Kidney epithelial cell (primary cell): ENCODE results near the gene TRPM5. TPM values are rescaled to one million over a fixed set of nuclear protein-coding genes. Genes with fewer than 3 reads are reported as not detected.

Source experiments
- DNase-seq: peaks from one replicate; pipeline ENCODE4 v3.0.0-alpha.2; 2010; ENCODE audit warnings: low read depth
- H3K27me3 ChIP-seq: 2 replicates; pipeline ENCODE4 v1.6.0; 2011; ENCODE audit warnings: low read length; ENCODE audit not compliant: control insufficient read depth, insufficient read depth
- H3K36me3 ChIP-seq: 2 replicates; pipeline ENCODE4 v1.5.1; 2011; ENCODE audit warnings: low read length; ENCODE audit not compliant: control insufficient read depth, insufficient read depth
- H3K4me3 ChIP-seq: 2 replicates; pipeline ENCODE4 v1.5.1; 2011; ENCODE audit warnings: low read depth, mild to moderate bottlenecking, control low read depth, low read length
- CTCF ChIP-seq: IDR thresholded peaks from 2 replicates; pipeline ENCODE4 v1.5.1; 2011; ENCODE audit warnings: mild to moderate bottlenecking, moderate library complexity, low read length, control low read depth, inconsistent platforms; ENCODE audit not compliant: insufficient read depth, poor library complexity, severe bottlenecking
- total RNA-seq: library from RNA; depleted of rRNA; stranded (reverse); fragments of >200 nt; gene quantifications from 2 replicates; pipeline ENCODE4 v1.2.3, GENCODE V29; 2015

Gene TRPM5
- total RNA-seq, 1 donor from 2014 or later = not detected

DNA sequence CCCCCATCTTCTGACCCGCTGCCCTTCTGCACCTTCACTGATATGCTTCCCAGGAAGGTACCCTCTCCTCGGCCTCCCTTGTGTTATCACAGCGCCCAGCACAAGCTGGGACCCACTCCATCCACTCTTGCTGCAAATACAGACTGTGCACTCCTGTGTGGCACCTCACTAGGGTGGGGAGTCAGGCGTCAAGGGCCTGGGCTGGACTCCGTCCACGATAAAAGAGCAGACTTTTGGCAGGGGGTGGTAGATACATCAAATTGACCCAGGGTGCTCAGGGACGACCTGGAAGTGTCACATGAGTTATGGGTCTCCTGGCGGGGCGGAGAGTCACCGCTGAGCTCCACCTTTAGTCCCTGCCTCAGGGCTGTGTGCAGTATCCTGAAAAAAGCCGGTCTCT, 908 bp downstream of the TRPM5 start:
- TF ChIP-seq CTCF = no peak
- DNase-seq = no peak
- Histone ChIP-seq H3K4me3 (no peak overlapping the region), H3K27me3 (peaks cover 44% of the 10 kb centered on the region), H3K36me3 (no peaks in the 10 kb centered on the region)

- no peak for TF ChIP-seq CTCF
- no peak for DNase-seq
- Histone ChIP-seq H3K36me3 (no peaks in the 10 kb centered on the region), H3K4me3 (no peak overlapping the region), H3K27me3 (peaks cover 37% of the 10 kb centered on the region)
Observed at GRCh38 chr11:2442589-2442988, 1.7 kb downstream of the TRPM5 start.

DNA sequence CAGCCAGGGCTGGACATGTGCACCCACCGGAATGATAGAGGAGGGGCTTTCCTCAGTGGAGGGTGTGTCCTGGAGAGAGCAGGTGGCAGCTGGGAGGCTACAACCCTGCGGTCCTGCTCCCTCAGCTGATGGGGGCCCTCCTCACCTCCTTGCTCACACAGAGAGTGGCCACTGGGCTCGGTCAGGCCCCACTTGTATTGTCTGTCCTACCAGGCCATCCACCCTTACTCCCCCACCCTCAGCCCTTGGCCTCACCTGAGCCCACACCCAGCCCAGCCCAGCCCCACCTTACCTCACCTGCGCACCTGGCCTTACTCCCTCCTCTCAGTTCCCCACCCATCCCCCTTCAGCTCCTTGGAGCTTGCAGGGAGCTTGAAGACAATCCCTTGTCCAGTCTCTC, 3.1 kb downstream of the TRPM5 start:
- TF ChIP-seq CTCF = no peak
- Histone ChIP-seq H3K36me3 (no peaks in the 10 kb centered on the region), H3K4me3 (no peak overlapping the region), H3K27me3 (peaks cover 38% of the 10 kb centered on the region)
- no peak for DNase-seq

- no peak for TF ChIP-seq CTCF
- Histone ChIP-seq H3K4me3 (no peak overlapping the region), H3K36me3 (no peaks in the 10 kb centered on the region), H3K27me3 (peaks cover 33% of the 10 kb centered on the region)
- DNase-seq = no peak
Observed at GRCh38 chr11:2440646-2441045, 3.7 kb downstream of the TRPM5 start.

DNA sequence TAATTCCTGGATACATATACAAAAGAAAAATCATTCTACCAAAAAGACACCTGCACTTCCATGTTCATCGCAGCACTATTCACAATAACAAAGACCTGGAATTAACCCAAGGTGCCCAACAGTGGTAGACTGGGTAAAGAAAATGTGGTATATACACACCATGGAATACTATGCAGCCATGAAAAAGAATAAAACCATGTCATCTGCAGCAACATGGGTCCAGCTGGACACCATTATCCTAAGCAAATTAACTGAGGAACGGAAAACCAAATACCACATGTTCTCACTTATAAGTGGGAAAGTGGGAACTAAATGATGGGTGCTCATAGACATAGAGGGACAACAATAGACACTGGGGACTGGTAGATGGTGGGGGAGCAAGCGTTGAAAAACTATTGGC, 4.5 kb downstream of the TRPM5 start:
- DNase-seq = no peak
- no peak for TF ChIP-seq CTCF
- Histone ChIP-seq H3K27me3 (peaks cover 28% of the 10 kb centered on the region), H3K36me3 (no peaks in the 10 kb centered on the region), H3K4me3 (no peak overlapping the region)

GRCh38 chr11:2437516-2437915, 6.8 kb downstream of the TRPM5 start:
- peaks cover 15% of the 10 kb centered on the region for H3K27me3 ChIP-seq
- no peaks in the 10 kb centered on the region for H3K36me3 ChIP-seq
- H3K4me3 ChIP-seq = no peak overlapping the region
- no peak for TF ChIP-seq CTCF
- no peak for DNase-seq
